ENCODE results near the gene TNPO3. TPM values are rescaled to one million over a fixed set of nuclear protein-coding genes. Genes with fewer than 3 reads are reported as not detected.

Gene TNPO3
- polyA plus RNA-seq, 1 of the 3 experiments (the other 2 are of a cell fraction): 27.8 TPM

- Histone ChIP-seq H3K9me2 (no peaks in the 10 kb centered on the region), H3F3A (replicated peaks; ENCODE audit: insufficient read depth) (no peaks in the 10 kb centered on the region), H3K27ac (ENCODE audit: low read depth in 2 of 2, low read length in 1 of 2) (no peak overlapping the region), H3K4me3 (ENCODE audit: low read depth in 2 of 2, low read length in 1 of 2) (no peak overlapping the region), H4K20me1 (ENCODE audit: insufficient read depth) (no peaks in the 10 kb centered on the region), H3K27me3 (ENCODE audit: insufficient read depth) (0 out of 2 replicates have a peak, but pooled peaks cover 8% of the 10 kb centered on the region), H3K4me1 (ENCODE audit: control insufficient read depth in 1 of 2, insufficient read depth in 2 of 2, low read depth in 1 of 2, low read length in 1 of 2) (peaks cover 0 to 6% of the 10 kb centered on the region in 2 experiments; a peak in 1 of 4 replicates), H2AFZ (ENCODE audit: low read depth) (no peak overlapping the region), H3K9ac (no peak overlapping the region), H3K36me3 (replicated peaks in 1 of 2; ENCODE audit: control insufficient read depth in 1 of 2, insufficient read depth in 2 of 2, low read length in 1 of 2) (no peaks in the 10 kb centered on the region), H3K4me2 (no peak overlapping the region), H3K9me3 (0 out of 2 replicates have a peak, but pooled peaks cover under 1% of the 10 kb centered on the region), H3K79me2 (ENCODE audit: insufficient read depth) (no peaks in the 10 kb centered on the region)
- CTCF ChIA-PET: interaction anchor here (0.8 to 9.2 kb wide), 21 partner anchors 10 to 557 kb away, joined by 3 to 137 read pairs (median 4); no protein-coding TSS in a partner anchor
- peak; percentile 87 for DNase-seq
- WGBS (ENCODE audit: low lambda C conversion rate): 37% methylated on average over 8 of the region's 8 CpGs
- POLR2A ChIA-PET: no interaction called here
- TF ChIP-seq MEF2A (IDR thresholded peaks at IDR 0.05; ENCODE audit: borderline replicate concordance, low read depth): no peak
- TF ChIP-seq RXRA (IDR thresholded peaks at IDR 0.05; ENCODE audit: borderline replicate concordance, low read depth): no peak
- TF ChIP-seq POLR2AphosphoS5 (IDR thresholded peaks at IDR 0.05; ENCODE audit: low read depth, low read length): no peak
- TF ChIP-seq, protein P1, sequence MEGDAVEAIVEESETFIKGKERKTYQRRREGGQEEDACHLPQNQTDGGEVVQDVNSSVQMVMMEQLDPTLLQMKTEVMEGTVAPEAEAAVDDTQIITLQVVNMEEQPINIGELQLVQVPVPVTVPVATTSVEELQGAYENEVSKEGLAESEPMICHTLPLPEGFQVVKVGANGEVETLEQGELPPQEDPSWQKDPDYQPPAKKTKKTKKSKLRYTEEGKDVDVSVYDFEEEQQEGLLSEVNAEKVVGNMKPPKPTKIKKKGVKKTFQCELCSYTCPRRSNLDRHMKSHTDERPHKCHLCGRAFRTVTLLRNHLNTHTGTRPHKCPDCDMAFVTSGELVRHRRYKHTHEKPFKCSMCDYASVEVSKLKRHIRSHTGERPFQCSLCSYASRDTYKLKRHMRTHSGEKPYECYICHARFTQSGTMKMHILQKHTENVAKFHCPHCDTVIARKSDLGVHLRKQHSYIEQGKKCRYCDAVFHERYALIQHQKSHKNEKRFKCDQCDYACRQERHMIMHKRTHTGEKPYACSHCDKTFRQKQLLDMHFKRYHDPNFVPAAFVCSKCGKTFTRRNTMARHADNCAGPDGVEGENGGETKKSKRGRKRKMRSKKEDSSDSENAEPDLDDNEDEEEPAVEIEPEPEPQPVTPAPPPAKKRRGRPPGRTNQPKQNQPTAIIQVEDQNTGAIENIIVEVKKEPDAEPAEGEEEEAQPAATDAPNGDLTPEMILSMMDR (IDR thresholded peaks at IDR 0.05): peak; percentile 74
- TF ChIP-seq FOSL2 (IDR thresholded peaks at IDR 0.05; ENCODE audit: borderline replicate concordance, low read depth): no peak
- no peak for TF ChIP-seq FOXM1 (IDR thresholded peaks at IDR 0.05; ENCODE audit: low read depth)
- no peak for TF ChIP-seq TAF1 (IDR thresholded peaks at IDR 0.05; ENCODE audit: borderline replicate concordance, low read depth, low read length)
- no peak for TF ChIP-seq NRF1 (IDR thresholded peaks at IDR 0.05; ENCODE audit: low read depth, low read length)
- TF ChIP-seq, protein P2, sequence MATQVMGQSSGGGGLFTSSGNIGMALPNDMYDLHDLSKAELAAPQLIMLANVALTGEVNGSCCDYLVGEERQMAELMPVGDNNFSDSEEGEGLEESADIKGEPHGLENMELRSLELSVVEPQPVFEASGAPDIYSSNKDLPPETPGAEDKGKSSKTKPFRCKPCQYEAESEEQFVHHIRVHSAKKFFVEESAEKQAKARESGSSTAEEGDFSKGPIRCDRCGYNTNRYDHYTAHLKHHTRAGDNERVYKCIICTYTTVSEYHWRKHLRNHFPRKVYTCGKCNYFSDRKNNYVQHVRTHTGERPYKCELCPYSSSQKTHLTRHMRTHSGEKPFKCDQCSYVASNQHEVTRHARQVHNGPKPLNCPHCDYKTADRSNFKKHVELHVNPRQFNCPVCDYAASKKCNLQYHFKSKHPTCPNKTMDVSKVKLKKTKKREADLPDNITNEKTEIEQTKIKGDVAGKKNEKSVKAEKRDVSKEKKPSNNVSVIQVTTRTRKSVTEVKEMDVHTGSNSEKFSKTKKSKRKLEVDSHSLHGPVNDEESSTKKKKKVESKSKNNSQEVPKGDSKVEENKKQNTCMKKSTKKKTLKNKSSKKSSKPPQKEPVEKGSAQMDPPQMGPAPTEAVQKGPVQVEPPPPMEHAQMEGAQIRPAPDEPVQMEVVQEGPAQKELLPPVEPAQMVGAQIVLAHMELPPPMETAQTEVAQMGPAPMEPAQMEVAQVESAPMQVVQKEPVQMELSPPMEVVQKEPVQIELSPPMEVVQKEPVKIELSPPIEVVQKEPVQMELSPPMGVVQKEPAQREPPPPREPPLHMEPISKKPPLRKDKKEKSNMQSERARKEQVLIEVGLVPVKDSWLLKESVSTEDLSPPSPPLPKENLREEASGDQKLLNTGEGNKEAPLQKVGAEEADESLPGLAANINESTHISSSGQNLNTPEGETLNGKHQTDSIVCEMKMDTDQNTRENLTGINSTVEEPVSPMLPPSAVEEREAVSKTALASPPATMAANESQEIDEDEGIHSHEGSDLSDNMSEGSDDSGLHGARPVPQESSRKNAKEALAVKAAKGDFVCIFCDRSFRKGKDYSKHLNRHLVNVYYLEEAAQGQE (IDR thresholded peaks at IDR 0.05; ENCODE audit: low read depth, low read length): no peak
- peak; percentile 52; the same call in 1 of the 2 replicates for TF ChIP-seq MXI1 (IDR thresholded peaks at IDR 0.05; ENCODE audit: low read depth, low read length)
- peak; percentile 27; the same call in 1 of the 2 replicates for TF ChIP-seq RCOR1 (IDR thresholded peaks at IDR 0.05; ENCODE audit: low read length)
- TF ChIP-seq, protein P3, sequence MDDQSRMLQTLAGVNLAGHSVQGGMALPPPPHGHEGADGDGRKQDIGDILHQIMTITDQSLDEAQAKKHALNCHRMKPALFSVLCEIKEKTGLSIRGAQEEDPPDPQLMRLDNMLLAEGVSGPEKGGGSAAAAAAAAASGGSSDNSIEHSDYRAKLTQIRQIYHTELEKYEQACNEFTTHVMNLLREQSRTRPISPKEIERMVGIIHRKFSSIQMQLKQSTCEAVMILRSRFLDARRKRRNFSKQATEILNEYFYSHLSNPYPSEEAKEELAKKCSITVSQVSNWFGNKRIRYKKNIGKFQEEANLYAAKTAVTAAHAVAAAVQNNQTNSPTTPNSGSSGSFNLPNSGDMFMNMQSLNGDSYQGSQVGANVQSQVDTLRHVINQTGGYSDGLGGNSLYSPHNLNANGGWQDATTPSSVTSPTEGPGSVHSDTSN (IDR thresholded peaks at IDR 0.05): no peak
- TF ChIP-seq SIN3A (IDR thresholded peaks at IDR 0.05; ENCODE audit: borderline replicate concordance, low read depth, low read length): no peak
- no peak for TF ChIP-seq JUND (IDR thresholded peaks at IDR 0.05)
- no peak for TF ChIP-seq CHD2 (IDR thresholded peaks at IDR 0.05; ENCODE audit: low read length, partially characterized antibody)
- 0 out of 2 replicates have a peak, but pooled peaks have one; percentile 47 for TF ChIP-seq MAX (IDR thresholded peaks at IDR 0.05; ENCODE audit: low read depth)
- no peak for TF ChIP-seq USF2 (IDR thresholded peaks at IDR 0.05; ENCODE audit: borderline replicate concordance, low read depth, low read length)
- TF ChIP-seq TEAD4 (IDR thresholded peaks at IDR 0.05; ENCODE audit: borderline replicate concordance, insufficient read depth): no peak
- TF ChIP-seq RFX5 (IDR thresholded peaks at IDR 0.05; ENCODE audit: low read length): no peak
- TF ChIP-seq YY1 (IDR thresholded peaks at IDR 0.05; ENCODE audit: low read depth): no peak
- TF ChIP-seq GATA2 (CRISPR knock-in tag; IDR thresholded peaks at IDR 0.05): no peak
- TF ChIP-seq RAD21 (IDR thresholded peaks at IDR 0.05; ENCODE audit: low read length): peak; percentile 79
- no peak for TF ChIP-seq ELF1 (IDR thresholded peaks at IDR 0.05)
- TF ChIP-seq SMC3 (IDR thresholded peaks at IDR 0.05; ENCODE audit: low read depth, low read length): peak; percentile 86
- TF ChIP-seq, protein P4, sequence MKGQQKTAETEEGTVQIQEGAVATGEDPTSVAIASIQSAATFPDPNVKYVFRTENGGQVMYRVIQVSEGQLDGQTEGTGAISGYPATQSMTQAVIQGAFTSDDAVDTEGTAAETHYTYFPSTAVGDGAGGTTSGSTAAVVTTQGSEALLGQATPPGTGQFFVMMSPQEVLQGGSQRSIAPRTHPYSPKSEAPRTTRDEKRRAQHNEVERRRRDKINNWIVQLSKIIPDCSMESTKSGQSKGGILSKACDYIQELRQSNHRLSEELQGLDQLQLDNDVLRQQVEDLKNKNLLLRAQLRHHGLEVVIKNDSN (IDR thresholded peaks at IDR 0.05; ENCODE audit: borderline replicate concordance, low read depth): peak; percentile 72; the same call in 1 of the 2 replicates
- no peak for TF ChIP-seq GABPA (IDR thresholded peaks at IDR 0.05; ENCODE audit: low read depth)
Observed at GRCh38 chr7:128904381-128905197, 150.3 kb downstream of the TNPO3 start.

All from SK-N-SH (cell line).